NK-92 (cell line): ENCODE data around the gene SPTBN2.
A peak's percentile ranks its signal among the peaks of the same experiment; 100 is the strongest.

Experiments
- DNase-seq: peaks from one replicate; lab custom pipeline; 2025; ENCODE audit not compliant: unreplicated experiment; lab: John Stamatoyannopoulos, UW

Gene SPTBN2

GRCh38 chr11:66728693-66729385, at the start of gene SPTBN2:
TSS of gene SPTBN2 (minus strand) at chr11:66729216. CDS start at chr11:66721240, 7,976 bp downstream.
- DNase-seq: no peak

- DNase-seq: no peak
Observed at GRCh38 chr11:66768818-66769217, 39.8 kb upstream of the SPTBN2 start.

- DNase-seq: no peak
Observed at GRCh38 chr11:66768088-66768521, 39.1 kb upstream of the SPTBN2 start.

- no peak for DNase-seq
Observed at GRCh38 chr11:66767666-66768065, 38.6 kb upstream of the SPTBN2 start.

GRCh38 chr11:66766681-66767080, 37.7 kb upstream of the SPTBN2 start:
- no peak for DNase-seq

GRCh38 chr11:66762088-66762487, 33.1 kb upstream of the SPTBN2 start:
- DNase-seq: no peak

- no peak for DNase-seq
Observed at GRCh38 chr11:66752148-66752547, 23.1 kb upstream of the SPTBN2 start.

- no peak for DNase-seq
Observed at GRCh38 chr11:66749091-66749490, 20.1 kb upstream of the SPTBN2 start.

- no peak for DNase-seq
Observed at GRCh38 chr11:66747480-66747879, 18.5 kb upstream of the SPTBN2 start.

GRCh38 chr11:66745356-66746235, 16.6 kb upstream of the SPTBN2 start:
- no peak for DNase-seq

- DNase-seq: peak; percentile 16
Observed at GRCh38 chr11:66744485-66745355, 15.7 kb upstream of the SPTBN2 start.

- DNase-seq: no peak
Observed at GRCh38 chr11:66743271-66743968, 14.4 kb upstream of the SPTBN2 start.

GRCh38 chr11:66741153-66741552, 12.1 kb upstream of the SPTBN2 start:
- DNase-seq: no peak

- no peak for DNase-seq
Observed at GRCh38 chr11:66739983-66740382, 11.0 kb upstream of the SPTBN2 start.

- DNase-seq: no peak
Observed at GRCh38 chr11:66734215-66734614, 5.2 kb upstream of the SPTBN2 start.

- no peak for DNase-seq
Observed at GRCh38 chr11:66729447-66729846, 431 bp upstream of the SPTBN2 start.

GRCh38 chr11:66728038-66728692, 851 bp downstream of the SPTBN2 start:
- DNase-seq: no peak

GRCh38 chr11:66727282-66728037, 1.6 kb downstream of the SPTBN2 start:
- no peak for DNase-seq

GRCh38 chr11:66725647-66726046, 3.4 kb downstream of the SPTBN2 start:
- no peak for DNase-seq
